Astrocyte (in vitro differentiated cells and primary cell): ENCODE results near the gene KIF1C. TPM values are rescaled to one million over a fixed set of nuclear protein-coding genes. Genes with fewer than 3 reads are reported as not detected.

Experiments
- DNase-seq: peaks from one replicate; pipeline ENCODE4 v3.0.0-alpha.2; 2010; ENCODE audit warnings: low read depth
- FAIRE-seq: peaks from 2 replicates; lab custom pipeline; 2011; peaks lifted over from hg19 to GRCh38; lab: Jason Lieb, UNC
- H2AFZ ChIP-seq: 2 replicates; pipeline ENCODE4 v1.6.0; 2012; ENCODE audit warnings: low read depth, low read length, inconsistent platforms
- H3K27ac ChIP-seq: 2 replicates; pipeline ENCODE4 v1.5.1; 2011; ENCODE audit warnings: low read depth, low read length, inconsistent platforms
- H3K27me3 ChIP-seq: 2 replicates; pipeline ENCODE4 v1.6.0; 2011; ENCODE audit warnings: low read length, inconsistent platforms; ENCODE audit not compliant: insufficient read depth
- H3K36me3 ChIP-seq: 2 replicates; pipeline ENCODE4 v1.5.1; 2011; ENCODE audit warnings: low read length, inconsistent platforms; ENCODE audit not compliant: insufficient read depth
- H3K4me1 ChIP-seq: 2 replicates; pipeline ENCODE4 v1.5.1; 2011; ENCODE audit warnings: low read length, inconsistent platforms; ENCODE audit not compliant: insufficient read depth
- H3K4me2 ChIP-seq: 2 replicates; pipeline ENCODE4 v1.6.0; 2012; ENCODE audit warnings: low read length, inconsistent platforms
- H3K4me3 ChIP-seq: 2 replicates; pipeline ENCODE4 v1.5.1; 2011; ENCODE audit warnings: low read depth, mild to moderate bottlenecking, low read length, inconsistent platforms; ENCODE audit not compliant: insufficient read depth
- H3K79me2 ChIP-seq: 2 replicates; pipeline ENCODE4 v1.6.0; 2012; ENCODE audit warnings: mild to moderate bottlenecking, low read length, inconsistent platforms; ENCODE audit not compliant: insufficient read depth
- H3K9ac ChIP-seq: 2 replicates; pipeline ENCODE4 v1.6.0; 2012; ENCODE audit warnings: mild to moderate bottlenecking, low read length, inconsistent platforms
- H3K9me3 ChIP-seq: 2 replicates; pipeline ENCODE4 v1.5.1; 2012; ENCODE audit warnings: low read depth, mild to moderate bottlenecking, low read length, inconsistent platforms; ENCODE audit not compliant: insufficient read depth
- H4K20me1 ChIP-seq: 2 replicates; pipeline ENCODE4 v1.6.0; 2012; ENCODE audit warnings: low read length, inconsistent platforms; ENCODE audit not compliant: insufficient read depth
- H3K27ac Mint-ChIP-seq: one replicate; pipeline ENCODE4 v1.8.0; 2021; ENCODE audit warnings: mild to moderate bottlenecking, mixed read lengths; ENCODE audit not compliant: unreplicated experiment
- H3K27me3 Mint-ChIP-seq: one replicate; pipeline ENCODE4 v1.8.0; 2021; ENCODE audit warnings: low read depth, mixed read lengths; ENCODE audit not compliant: unreplicated experiment
- H3K36me3 Mint-ChIP-seq: one replicate; pipeline ENCODE4 v1.8.0; 2021; ENCODE audit warnings: low read depth, mixed read lengths; ENCODE audit not compliant: unreplicated experiment
- H3K4me1 Mint-ChIP-seq: one replicate; pipeline ENCODE4 v1.8.0; 2021; ENCODE audit warnings: low read depth, mixed read lengths; ENCODE audit not compliant: unreplicated experiment
- H3K4me3 Mint-ChIP-seq: one replicate; pipeline ENCODE4 v1.8.0; 2021; ENCODE audit warnings: mild to moderate bottlenecking, moderate library complexity, mixed read lengths; ENCODE audit not compliant: unreplicated experiment
- H3K9me3 Mint-ChIP-seq: one replicate; pipeline ENCODE4 v1.8.0; 2021; ENCODE audit warnings: mild to moderate bottlenecking, mixed read lengths; ENCODE audit not compliant: unreplicated experiment
- CTCF ChIP-seq: IDR thresholded peaks from 2 replicates; pipeline ENCODE4 v1.5.1; 2011; ENCODE audit warnings: low read depth, mild to moderate bottlenecking, inconsistent platforms, low read length, moderate library complexity; ENCODE audit not compliant: insufficient read depth
- EZH2 ChIP-seq: IDR thresholded peaks from 2 replicates; pipeline ENCODE4 v1.6.1; 2012; ENCODE audit warnings: mild to moderate bottlenecking, low read length, inconsistent platforms; ENCODE audit not compliant: insufficient read depth
- total RNA-seq: library from RNA; stranded (reverse); gene quantifications from 2 replicates; pipeline ENCODE4 v1.2.1, GENCODE V29; 2021

Gene KIF1C
- total RNA-seq, 1 donor from 2014 or later = 109 TPM

DNA sequence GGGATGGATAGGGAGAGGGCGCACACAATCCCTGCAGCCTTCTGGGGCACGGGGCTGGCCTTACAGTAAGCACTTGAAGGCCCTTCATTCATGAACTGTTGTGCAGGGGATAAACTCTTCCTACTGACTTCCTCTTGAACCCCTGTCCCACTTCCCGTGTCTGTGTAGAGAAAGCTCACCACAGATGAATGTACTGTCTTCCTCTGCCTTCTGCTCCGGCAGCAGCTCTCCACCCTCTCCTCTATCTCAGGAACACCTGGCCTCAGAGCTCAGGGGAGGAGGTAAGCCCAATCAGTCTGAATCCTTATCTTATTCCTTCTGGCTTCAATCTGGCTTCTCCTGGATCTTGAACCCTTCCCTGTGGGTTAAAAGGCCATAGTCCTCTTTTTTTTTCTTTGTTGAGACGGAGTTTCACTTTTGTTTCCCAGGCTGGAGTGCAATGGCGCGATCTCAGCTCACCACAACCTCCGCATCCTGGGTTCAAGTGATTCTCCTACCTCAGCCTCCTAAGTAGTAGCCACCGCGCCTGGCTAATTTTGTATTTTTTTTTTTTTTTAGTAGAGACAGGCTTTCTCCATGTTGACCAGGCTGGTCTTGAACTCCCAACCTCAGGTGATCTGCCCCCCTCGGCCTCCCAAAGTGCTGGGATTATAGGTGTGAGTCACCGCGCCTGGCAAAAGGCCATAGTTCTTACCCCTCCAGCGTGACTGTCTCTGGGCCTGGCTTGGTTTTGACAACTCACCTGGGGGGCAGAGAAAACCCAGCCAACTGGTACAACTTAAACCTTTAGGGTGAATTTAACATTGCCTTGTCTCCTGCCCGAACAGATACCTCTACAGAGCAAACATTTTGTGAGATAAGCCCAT lies 44.6 kb downstream of the KIF1C start:
- Histone ChIP-seq H3K27me3 (no peaks in the 10 kb centered on the region), H3K79me2 (no peaks in the 10 kb centered on the region), H3K4me2 (no peak overlapping the region), H3K4me3 (no peak overlapping the region), H3K27ac (no peak overlapping the region), H2AFZ (no peak overlapping the region), H4K20me1 (no peaks in the 10 kb centered on the region), H3K4me1 (no peaks in the 10 kb centered on the region), H3K36me3 (no peaks in the 10 kb centered on the region), H3K9ac (no peak overlapping the region), H3K9me3 (no peaks in the 10 kb centered on the region)
- Mint-ChIP-seq H3K9me3 (no peaks in the 10 kb centered on the region), H3K4me1 (no peaks in the 10 kb centered on the region), H3K27ac (no peak overlapping the region), H3K4me3 (no peak overlapping the region), H3K27me3 (peaks cover 5% of the 10 kb centered on the region), H3K36me3 (no peaks in the 10 kb centered on the region)
- no peak for TF ChIP-seq CTCF
- TF ChIP-seq EZH2 = no peak
- no peak for FAIRE-seq
- no peak for DNase-seq

GRCh38 chr17:5043524-5043923 lies 45.8 kb downstream of the KIF1C start:
- FAIRE-seq = no peak
- no peaks in the 10 kb centered on the region for H3K36me3 ChIP-seq

More at GRCh38 chr17:5043524-5043923, 45.8 kb downstream of the KIF1C start:
- no peak overlapping the region for H3K27ac Mint-ChIP-seq
- no peak for DNase-seq
- Histone ChIP-seq H3K27ac (no peak overlapping the region), H3K4me3 (no peak overlapping the region), H3K79me2 (no peaks in the 10 kb centered on the region), H3K27me3 (no peaks in the 10 kb centered on the region), H3K9me3 (no peaks in the 10 kb centered on the region), H4K20me1 (no peaks in the 10 kb centered on the region), H2AFZ (no peak overlapping the region), H3K4me2 (no peak overlapping the region), H3K9ac (no peak overlapping the region), H3K4me1 (no peaks in the 10 kb centered on the region)
- H3K36me3 Mint-ChIP-seq = no peaks in the 10 kb centered on the region
- no peaks in the 10 kb centered on the region for H3K9me3 Mint-ChIP-seq
- H3K4me1 Mint-ChIP-seq = no peaks in the 10 kb centered on the region
- TF ChIP-seq EZH2 = no peak
- TF ChIP-seq CTCF = no peak
- H3K4me3 Mint-ChIP-seq = no peak overlapping the region
- H3K27me3 Mint-ChIP-seq = peaks cover 5% of the 10 kb centered on the region
